Measurements from ENCODE around the gene SLC24A4.

The SLC24A4 gene

DNA sequence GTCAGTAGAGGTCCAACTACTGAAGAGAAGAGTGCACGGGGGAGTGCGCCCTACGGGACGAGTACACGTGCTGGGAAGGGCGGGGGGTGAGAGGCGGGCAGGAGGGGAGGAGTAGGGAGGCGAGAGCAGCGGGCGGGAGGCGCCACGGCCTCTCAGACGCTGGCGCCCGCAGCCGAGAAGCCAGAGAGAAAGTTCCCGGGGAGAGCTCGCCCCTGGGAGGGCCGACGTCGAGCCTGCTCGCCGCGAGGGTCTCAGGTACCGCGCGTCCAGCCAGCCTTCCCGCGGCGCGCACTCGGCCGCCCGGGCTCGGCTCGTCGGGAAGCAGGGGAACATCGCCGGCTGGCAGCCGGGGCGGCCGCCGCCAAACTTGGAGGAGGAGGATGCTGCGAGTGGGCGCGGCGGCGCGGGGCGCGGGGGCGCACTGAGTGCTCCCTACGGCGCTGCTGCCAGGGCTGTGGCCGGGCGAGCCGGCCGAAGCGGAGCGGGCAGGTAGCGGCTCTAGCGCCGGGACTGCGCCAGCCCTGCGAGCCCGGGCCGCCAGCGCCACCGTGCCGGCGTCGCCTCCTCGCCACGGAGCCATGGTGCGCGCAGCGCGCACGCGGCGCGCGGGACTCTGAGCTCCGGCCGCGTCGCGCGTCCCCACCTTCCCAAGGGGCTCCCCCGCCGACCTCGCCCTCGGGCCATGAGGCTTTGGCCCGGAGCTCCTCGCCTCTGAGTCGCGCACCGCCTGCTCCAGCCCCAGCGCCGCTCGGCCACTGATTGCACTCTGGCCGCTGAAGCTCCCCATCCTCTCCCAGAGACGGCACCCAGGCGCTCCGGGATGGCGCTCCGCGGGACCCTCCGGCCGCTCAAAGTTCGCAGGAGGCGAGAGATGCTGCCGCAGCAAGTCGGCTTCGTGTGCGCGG lies at the start of gene SLC24A4:
TSS of gene SLC24A4 (plus strand) at position 155 of the 905 bp plus-strand sequence. CDS start at position 821, 666 bp downstream.
- peak; percentile 9 for DNase-seq (ENCODE audit: low spot score)

DNA sequence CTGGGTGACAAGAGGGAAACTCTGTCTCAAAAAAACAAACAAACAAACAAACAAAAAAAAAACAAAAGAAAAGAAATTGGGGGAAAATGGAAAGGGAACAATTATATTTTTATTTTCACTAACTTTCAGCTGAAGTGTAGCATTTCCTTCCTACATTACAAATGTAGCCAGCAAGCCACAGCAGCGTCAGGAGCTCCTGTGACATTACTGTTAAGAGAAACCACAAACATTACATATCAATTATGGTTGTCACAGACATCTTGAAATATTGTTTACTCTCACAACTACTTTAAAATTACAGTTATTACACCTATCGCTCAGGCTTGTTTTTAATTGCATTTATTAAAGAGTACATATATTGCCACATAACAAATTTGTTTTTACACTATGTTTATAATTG lies 49.8 kb upstream of the SLC24A4 start:
- no peak for DNase-seq (ENCODE audit: low spot score)

- DNase-seq (ENCODE audit: low spot score), result no peak
Observed at GRCh38 chr14:92274055-92274454, 48.9 kb upstream of the SLC24A4 start.

DNA sequence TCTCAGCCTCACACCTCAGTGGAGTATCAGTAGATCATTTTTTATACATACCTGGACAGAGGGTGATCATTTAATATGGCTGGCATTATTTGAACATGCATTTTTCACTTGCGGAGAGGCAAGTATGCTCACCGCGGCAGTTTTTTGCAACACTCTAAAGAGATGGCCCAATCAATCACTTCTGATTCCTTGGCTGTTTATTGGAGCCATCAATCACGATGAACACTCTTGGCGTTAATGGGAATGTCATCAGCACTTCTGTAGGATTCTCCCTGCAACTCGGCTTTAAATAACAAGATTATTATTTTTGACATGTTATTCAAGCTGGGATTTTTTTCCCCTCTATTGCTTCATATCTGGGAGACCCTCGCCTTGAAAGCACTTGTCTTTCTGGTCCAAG lies 46.9 kb upstream of the SLC24A4 start:
- no peak for DNase-seq (ENCODE audit: low spot score)

GRCh38 chr14:92277031-92277430 lies 45.9 kb upstream of the SLC24A4 start:
- DNase-seq (ENCODE audit: low spot score), result no peak

GRCh38 chr14:92280554-92281262 lies 42.3 kb upstream of the SLC24A4 start:
- no peak for DNase-seq (ENCODE audit: low spot score)

GRCh38 chr14:92282669-92283068 lies 40.3 kb upstream of the SLC24A4 start:
- no peak for DNase-seq (ENCODE audit: low spot score)

DNA sequence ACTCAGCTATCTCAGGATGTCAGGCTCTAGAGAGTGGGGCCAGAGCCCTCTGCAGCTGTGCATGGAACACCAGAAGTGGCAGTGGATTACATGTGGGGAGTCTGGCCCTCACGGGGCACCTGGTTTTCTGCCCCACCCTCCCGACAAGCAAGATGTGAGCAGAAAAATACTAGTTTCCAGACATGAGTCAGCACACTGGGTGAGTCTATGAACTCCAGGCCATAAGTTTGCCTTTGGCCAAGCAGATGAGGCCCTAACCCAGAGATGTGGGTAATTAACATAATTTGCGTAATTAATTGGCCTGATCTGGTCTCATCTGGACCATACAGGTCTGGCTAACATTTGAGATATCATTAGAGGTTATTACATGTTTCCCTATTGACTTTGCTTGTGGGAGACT lies 37.7 kb upstream of the SLC24A4 start:
- no peak for DNase-seq (ENCODE audit: low spot score)

DNA sequence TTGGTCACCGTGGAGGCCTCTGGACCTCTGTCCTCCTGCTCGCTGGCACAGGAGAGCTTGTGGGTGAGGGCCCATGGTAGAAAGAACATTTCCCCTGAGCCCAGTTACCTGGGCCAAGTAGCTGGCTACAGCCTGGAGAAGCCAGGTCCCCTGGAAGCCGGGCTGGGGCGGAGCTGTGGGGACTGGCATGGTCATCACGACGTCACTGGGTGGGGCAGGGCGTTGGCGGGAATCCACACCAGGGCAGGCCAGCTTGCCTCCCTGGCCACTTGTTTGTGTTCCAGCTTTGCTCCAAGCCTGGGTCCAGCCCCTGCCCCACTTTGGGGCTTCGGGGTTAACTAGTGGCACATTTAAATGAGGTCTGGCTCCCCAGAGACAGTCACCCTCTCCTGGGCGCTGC lies 35.0 kb upstream of the SLC24A4 start:
- no peak for DNase-seq (ENCODE audit: low spot score)

- DNase-seq (ENCODE audit: low spot score), result no peak
Observed at GRCh38 chr14:92288994-92289660, 33.8 kb upstream of the SLC24A4 start.

DNA sequence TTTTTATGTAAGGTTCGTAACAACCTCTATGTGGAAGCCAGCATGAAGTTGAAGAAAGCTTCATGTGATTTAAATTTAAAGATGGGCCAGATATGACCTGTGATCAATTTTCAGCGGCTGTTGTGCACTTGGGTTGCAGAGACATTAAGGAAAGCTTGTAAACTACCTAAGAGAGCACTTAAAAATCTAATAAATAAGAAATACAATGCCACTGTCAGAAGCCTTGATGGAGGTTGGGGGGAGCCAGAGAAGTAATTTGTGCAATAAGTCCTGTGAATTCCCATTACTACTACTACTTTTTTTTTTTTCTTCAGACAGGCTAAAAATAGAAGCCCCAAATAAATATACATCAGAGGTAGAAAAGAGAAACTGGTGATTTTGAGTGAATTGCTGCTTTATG lies 30.3 kb upstream of the SLC24A4 start:
- DNase-seq (ENCODE audit: low spot score), result no peak

DNA sequence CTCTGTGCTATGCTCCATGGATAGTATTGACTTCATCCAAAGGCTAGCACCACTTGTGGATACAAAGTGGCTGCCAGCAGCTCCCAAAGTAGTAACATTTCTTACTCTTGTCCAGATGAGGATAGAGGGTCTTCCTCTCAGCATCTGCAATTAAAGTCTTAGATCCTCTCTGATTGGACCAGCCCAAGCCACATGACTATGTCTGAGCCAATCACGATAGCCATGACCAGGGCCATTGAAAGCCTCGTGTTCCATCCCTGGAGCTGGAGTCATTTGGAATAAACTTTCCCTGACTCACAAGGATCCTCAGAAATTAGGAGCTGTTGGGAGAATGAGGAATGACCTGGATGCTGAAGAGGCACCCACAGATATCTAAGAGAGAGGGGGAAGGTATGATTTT lies 28.5 kb upstream of the SLC24A4 start:
- no peak for DNase-seq (ENCODE audit: low spot score)

DNA sequence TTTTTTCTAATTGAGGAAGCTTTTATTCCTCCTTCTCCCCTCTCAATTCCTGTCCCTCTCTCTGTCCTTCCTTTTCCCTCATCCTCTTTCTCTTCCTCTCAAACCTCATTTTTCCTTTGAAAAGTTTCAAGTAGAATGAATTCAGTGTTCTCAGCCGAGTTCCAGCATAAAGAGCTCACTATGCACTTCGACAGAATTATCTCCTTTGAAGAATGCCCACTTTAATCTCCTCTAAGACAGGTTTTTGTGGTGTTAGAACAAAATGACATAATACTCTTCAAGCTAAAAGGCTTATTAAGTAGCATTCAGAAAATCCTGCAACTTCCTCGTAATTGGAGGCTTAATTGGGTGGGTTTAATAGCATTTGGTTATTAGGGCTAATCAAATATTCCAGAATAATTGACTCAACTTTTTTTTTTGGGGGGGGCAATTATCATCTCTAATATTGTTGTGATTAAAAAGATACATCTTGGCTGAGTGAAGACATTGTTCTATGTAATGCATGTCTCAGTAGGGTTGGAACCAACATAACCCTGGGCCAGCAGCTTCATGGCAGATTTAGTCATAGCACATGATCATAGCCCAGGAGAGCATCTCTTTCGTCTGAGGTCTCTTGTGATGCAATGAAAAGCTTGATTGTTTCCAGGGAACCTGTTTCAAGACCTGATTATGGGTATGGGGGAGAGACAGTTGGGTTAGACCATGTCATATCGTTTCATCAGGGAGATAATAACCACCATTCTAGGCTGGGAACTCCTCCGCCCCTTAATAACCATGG lies 25.0 kb upstream of the SLC24A4 start:
- DNase-seq (ENCODE audit: low spot score), result no peak

DNA sequence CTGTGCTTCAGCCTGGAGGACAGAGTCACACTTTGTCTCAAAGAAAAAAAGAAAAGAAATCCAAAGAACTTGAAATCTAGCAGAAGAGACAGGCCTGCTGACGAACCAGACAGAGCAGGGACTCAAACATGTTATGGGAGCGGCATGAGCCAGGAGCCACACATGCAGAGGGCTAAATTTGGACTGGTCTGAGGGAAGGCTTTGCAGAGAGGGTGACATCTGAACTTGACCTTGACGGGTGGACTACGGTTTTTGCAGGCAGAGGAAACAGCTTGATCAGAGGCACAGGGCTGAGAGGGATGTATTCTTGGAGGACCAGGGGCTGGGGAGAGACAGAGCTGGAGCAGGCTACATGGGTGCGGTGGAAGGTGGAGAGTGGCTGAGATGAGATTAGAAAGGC lies 20.5 kb upstream of the SLC24A4 start:
- no peak for DNase-seq (ENCODE audit: low spot score)

DNA sequence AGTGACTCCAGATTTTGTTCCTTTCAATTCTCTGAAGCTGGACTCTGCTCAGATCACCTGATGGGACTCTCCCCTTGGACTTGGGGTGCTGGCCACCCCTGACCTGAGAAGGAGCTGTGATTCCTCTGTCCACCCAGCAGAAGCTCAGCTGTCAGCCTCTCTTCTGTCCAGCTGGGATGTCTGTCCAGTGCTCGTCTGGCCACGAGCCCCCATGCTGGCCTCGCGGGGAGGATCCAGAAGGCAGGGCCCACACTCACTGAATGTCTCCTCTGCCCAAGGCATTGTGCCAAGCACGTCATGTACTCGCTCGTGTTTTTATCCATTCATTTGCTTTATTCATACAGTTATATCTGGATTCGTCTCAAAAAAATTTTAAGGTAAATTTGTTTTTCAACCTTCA lies 14.2 kb upstream of the SLC24A4 start:
- DNase-seq (ENCODE audit: low spot score), result no peak

DNA sequence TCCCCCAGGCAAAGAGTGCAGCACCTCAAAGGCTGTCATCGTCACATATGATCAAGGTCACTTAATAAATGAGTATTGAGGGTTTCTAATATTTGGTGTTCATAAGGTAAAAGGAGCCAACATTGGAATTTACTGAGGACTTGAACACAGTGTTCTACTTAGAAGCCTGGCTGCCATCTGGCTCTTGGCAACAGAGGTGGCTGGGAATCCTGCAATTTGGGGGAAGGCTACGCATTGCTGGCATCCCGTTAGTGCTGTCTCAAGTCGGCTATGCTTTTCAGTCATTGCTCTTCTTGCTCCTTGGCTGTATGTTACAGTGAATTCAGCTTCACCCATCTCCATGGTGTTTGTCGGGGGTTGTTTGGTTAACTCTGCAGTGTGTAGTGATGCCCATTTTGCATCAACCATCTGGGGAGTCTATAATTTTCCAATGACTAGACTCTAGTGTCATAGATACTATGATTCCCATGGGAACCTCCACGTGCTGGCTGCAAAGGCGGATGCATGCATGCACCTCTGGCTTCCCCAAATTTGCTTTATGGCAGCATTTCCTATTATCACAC lies 12.9 kb upstream of the SLC24A4 start:
- no peak for DNase-seq (ENCODE audit: low spot score)

DNA sequence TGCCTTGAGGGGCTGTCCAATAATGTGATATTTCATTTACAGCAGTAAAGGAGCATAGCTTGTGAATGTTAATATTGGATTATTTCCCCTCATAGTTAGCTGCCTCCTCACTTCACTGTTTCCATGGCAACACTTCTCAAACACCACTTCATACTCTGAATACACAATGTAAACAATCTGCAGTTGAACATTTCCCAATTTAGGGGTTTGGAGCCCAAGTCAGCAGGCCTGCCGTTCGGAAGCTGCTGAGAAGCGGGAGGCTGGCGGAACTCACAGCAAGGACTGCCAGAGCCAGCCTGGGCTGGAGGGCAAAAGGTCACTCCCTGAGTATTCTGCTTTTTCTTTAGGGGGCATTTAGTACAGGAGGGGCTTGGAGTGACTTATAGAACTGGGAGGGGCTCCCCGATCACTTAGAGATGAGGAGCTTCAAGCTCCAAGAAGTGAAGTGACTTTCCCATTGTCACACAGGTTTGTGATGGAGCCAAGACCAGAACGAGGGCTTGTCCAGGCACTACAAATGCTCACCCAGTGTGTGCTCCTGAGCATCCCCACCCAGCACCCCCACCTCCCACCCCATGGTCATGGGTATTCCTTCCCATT lies 12.1 kb upstream of the SLC24A4 start:
- no peak for DNase-seq (ENCODE audit: low spot score)

DNA sequence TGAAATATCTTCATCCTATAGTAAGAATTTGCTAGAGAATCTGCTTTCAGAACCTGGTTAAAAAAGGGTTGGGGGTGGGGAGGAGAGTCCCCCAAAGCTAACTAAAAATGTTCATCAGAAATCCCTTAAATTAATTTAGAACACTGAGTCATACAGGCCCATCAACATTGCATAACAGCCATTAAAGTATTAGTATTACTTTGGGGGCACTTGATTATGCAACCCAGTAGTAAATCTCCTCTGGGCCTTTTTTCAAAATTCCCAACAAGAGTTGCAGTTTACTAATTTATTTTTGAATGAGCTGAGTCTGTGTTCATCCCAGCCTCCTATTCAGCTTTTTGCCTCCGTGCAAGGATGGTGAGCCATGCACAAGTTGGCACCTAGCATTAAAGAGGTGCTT lies 8.8 kb upstream of the SLC24A4 start:
- DNase-seq (ENCODE audit: low spot score), result no peak

DNA sequence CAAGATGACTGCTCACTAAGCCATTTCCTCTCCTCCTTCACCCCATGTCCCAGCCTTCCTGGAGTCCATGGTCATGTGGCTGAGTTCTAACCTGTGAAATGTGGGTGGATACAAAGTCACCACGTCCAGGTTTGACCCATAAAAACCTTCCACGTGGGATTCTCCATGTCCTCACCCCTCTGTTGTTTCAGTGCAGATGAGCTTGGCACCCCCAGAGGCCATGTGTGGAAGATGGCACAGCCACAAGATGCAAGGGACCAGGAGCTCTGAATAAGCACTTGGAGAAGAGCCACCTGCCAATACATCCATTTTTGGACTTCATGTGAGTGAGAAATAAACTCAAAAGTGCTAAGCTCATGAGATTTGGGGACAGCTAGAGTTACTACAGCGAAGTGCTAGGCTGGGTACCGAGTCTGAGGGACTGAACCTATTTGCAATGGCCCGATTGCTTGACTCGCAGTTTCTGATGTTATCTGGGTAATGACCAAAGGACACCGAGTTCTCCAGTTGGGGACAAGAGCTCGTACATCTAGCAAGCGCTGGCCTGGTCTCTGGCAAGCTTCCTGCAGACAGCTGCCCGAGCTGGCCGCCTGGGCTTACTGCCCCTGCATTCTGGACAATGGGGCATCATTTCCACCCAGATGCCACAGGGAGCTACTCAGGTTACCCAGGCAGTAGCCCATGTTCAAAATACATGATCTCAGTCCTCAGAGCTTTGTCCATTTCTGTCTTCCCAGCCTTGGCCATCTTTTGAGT lies 7.7 kb upstream of the SLC24A4 start:
- no peak for DNase-seq (ENCODE audit: low spot score)

DNA sequence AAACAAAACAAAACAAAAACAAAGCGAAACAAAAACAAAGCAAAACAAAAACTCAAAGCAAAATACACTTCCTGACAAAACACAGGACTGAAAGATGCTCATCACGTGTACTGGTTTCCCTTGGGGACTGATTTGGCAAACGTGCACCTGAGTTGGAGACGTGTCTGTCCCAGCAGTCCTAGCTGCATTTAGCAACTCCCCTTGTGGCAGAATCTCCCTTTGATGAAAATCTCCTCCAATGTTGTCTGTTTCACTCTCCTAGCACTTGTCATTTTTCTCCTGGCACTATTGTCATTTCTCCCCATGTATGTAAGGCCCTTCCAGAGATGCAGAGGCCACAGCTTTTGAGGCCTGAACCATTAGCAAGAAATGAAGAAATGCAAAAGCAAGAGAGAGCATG lies 6.8 kb upstream of the SLC24A4 start:
- no peak for DNase-seq (ENCODE audit: low spot score)

DNA sequence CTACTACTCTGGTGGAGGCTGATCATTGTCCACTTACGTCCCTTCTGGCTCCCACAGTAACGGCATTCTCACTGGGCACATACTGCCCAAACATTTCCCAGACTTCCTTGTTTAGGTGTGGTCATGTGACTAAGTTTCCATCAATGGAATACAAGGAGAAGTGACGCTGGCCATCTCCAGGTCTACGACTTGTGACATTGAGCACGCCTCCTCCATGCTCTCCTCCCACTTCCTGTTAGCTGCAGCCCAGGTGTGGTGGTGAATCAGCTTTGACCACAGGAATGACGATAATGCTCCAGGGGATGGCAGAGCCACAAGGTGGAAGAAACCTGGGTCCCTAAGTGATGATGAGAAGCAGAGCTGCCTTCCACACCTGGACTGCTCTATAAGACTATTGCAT lies 6.0 kb upstream of the SLC24A4 start:
- DNase-seq (ENCODE audit: low spot score), result no peak

Data from germinal center (tissue), 1 donor.